BE2C (cell line): ENCODE data around the gene BNIPL.

Source experiments
- DNase-seq: peaks from one replicate; pipeline ENCODE4 v3.0.0-alpha.2; 2020
- H3K27me3 ChIP-seq: fragments of 250-450 bp; sonication (Bioruptor Pico); 2 replicates; pipeline ENCODE4 v1.5.1; 2020; ENCODE audit warnings: mild to moderate bottlenecking
- H3K36me3 ChIP-seq: fragments of 250-450 bp; sonication (Bioruptor Pico); 2 replicates; pipeline ENCODE4 v1.5.1; 2020; ENCODE audit warnings: mild to moderate bottlenecking
- H3K4me1 ChIP-seq: fragments of 250-450 bp; sonication (Bioruptor Pico); 2 replicates; pipeline ENCODE4 v1.5.1; 2020
- H3K4me3 ChIP-seq: 2 replicates; pipeline ENCODE4 v1.5.1; 2011; ENCODE audit warnings: low read depth, low read length
- H3K9me3 ChIP-seq: fragments of 250-450 bp; sonication (Bioruptor Pico); 2 replicates; pipeline ENCODE4 v1.5.1; 2020
- CTCF ChIP-seq: IDR thresholded peaks from 2 replicates; pipeline ENCODE4 v1.5.1; 2012; ENCODE audit warnings: mild to moderate bottlenecking, low read depth, low read length

Gene BNIPL

GRCh38 chr1:150997126-150997872 is 39.1 kb upstream of the BNIPL start:
- TF ChIP-seq CTCF = no peak
- Histone ChIP-seq H3K27me3 (no peaks in the 10 kb centered on the region), H3K9me3 (no peaks in the 10 kb centered on the region), H3K4me3 (no peak overlapping the region), H3K4me1 (no peaks in the 10 kb centered on the region; the same call in 1 of the 2 replicates), H3K36me3 (no peaks in the 10 kb centered on the region; the same call in none of the 2 replicates)
- DNase-seq = no peak

- H3K36me3 ChIP-seq = no peaks in the 10 kb centered on the region; the same call in none of the 2 replicates
Observed at GRCh38 chr1:150997949-150998348, 38.4 kb upstream of the BNIPL start.

GRCh38 chr1:150999051-150999674 is 37.2 kb upstream of the BNIPL start:
- H3K4me3 ChIP-seq = no peak overlapping the region
- H3K9me3 ChIP-seq = no peaks in the 10 kb centered on the region
- no peaks in the 10 kb centered on the region; the same call in none of the 2 replicates for H3K36me3 ChIP-seq
- no peak for TF ChIP-seq CTCF
- H3K27me3 ChIP-seq = no peaks in the 10 kb centered on the region
- no peak for DNase-seq
- H3K4me1 ChIP-seq = no peaks in the 10 kb centered on the region; the same call in 1 of the 2 replicates

More at GRCh38 chr1:150997949-150998348, 38.4 kb upstream of the BNIPL start:
- H3K4me1 ChIP-seq = no peaks in the 10 kb centered on the region; the same call in 1 of the 2 replicates
- no peaks in the 10 kb centered on the region for H3K9me3 ChIP-seq
- no peak overlapping the region for H3K4me3 ChIP-seq
- DNase-seq = no peak
- H3K27me3 ChIP-seq = no peaks in the 10 kb centered on the region
- no peak for TF ChIP-seq CTCF

DNA sequence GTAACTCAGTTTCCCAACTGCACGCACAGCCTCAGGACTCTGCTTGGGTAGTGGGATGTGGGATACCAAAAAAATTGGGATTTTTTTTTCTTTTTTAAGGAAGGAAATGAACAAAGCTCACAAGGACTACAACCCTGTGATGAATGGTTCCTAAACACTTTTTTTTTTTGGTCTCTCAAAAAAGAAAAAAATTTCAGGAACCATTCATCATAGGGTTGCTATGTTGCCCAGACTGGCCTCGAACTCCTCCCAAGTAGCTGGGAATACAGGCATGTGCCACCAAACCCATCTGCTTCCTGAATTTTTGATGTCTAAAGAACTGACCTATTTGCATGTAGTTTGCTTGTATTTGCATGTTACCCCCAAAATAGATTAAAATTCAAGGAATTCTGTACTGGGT is 36.5 kb upstream of the BNIPL start:
- no peak overlapping the region for H3K4me3 ChIP-seq
- no peak for TF ChIP-seq CTCF
- no peaks in the 10 kb centered on the region; the same call in none of the 2 replicates for H3K36me3 ChIP-seq
- no peaks in the 10 kb centered on the region for H3K27me3 ChIP-seq
- H3K9me3 ChIP-seq = no peaks in the 10 kb centered on the region
- no peak for DNase-seq
- H3K4me1 ChIP-seq = no peaks in the 10 kb centered on the region; the same call in 1 of the 2 replicates

- no peak for TF ChIP-seq CTCF
- Histone ChIP-seq H3K4me1 (no peaks in the 10 kb centered on the region; the same call in 1 of the 2 replicates), H3K9me3 (no peaks in the 10 kb centered on the region), H3K36me3 (no peaks in the 10 kb centered on the region; the same call in none of the 2 replicates), H3K27me3 (no peaks in the 10 kb centered on the region), H3K4me3 (no peak overlapping the region)
- DNase-seq = no peak
Observed at GRCh38 chr1:151000408-151000807, 36.0 kb upstream of the BNIPL start.

DNA sequence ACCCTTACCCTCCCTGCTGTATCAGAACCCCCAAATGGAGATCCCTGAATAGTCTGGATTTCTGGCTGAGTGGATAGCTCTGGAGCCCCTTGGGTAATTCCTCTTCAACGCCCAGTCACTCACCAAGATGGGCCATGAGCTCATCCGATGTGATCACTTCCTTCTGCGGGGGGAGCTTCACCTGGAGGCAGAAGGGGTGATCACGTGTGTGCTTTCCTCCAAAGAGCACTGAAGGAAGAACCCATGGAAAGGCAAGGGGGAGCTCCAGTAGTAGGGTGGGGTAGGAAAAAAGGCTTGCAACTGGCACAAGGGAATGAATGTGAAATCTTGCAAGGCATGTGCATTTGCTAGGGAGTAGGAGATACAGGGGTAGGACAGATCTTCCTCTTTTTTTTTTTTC is 34.8 kb upstream of the BNIPL start:
- no peaks in the 10 kb centered on the region; the same call in none of the 2 replicates for H3K36me3 ChIP-seq

More for the DNA sequence above, 34.8 kb upstream of the BNIPL start:
- Histone ChIP-seq H3K4me3 (no peak overlapping the region), H3K4me1 (no peaks in the 10 kb centered on the region), H3K9me3 (no peaks in the 10 kb centered on the region), H3K27me3 (no peaks in the 10 kb centered on the region)
- no peak for DNase-seq
- no peak for TF ChIP-seq CTCF
